Measurements from ENCODE around the gene GPR84.

DNA sequence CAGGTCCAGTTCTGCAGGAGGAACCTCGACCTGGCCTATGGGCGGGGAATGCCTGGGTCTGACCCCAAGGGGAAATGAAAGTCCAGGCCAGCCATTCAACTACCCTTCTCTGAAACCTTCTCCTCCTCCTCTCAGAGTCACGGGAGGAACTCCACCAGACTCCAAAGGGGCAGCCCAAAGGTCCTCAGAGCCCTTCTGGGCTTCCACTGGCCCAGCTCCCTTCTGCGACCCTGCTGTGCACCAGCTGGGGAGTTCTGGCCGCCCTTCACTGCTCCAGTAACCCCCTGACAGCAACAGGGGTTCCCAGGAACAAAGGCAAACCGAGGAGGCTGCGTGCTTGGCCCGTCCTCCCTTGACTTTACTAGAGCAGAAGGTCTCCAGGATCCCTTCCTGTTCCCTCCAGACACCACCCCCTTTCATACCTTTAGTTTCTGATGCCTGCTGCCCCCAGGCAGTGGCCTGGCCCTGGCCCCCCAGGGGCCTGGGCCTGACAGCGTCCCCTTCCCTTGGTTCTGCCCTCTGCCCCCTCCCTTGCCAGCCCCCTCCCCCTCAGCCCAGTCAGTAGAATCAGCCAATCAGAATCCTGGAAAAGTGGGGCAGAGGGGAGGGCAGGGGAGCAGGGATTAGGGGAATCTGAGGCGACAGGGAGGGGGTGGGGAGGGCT is 21.1 kb upstream of the GPR84 start:
- TF ChIP-seq, protein P1, sequence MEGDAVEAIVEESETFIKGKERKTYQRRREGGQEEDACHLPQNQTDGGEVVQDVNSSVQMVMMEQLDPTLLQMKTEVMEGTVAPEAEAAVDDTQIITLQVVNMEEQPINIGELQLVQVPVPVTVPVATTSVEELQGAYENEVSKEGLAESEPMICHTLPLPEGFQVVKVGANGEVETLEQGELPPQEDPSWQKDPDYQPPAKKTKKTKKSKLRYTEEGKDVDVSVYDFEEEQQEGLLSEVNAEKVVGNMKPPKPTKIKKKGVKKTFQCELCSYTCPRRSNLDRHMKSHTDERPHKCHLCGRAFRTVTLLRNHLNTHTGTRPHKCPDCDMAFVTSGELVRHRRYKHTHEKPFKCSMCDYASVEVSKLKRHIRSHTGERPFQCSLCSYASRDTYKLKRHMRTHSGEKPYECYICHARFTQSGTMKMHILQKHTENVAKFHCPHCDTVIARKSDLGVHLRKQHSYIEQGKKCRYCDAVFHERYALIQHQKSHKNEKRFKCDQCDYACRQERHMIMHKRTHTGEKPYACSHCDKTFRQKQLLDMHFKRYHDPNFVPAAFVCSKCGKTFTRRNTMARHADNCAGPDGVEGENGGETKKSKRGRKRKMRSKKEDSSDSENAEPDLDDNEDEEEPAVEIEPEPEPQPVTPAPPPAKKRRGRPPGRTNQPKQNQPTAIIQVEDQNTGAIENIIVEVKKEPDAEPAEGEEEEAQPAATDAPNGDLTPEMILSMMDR (conservative IDR thresholded peaks at IDR 0.05): no peak
- no peak for TF ChIP-seq EZH2 (IDR thresholded peaks at IDR 0.05; ENCODE audit: low read depth)

Measured in PC-9 (cell line).